ENCODE data around the gene SBNO1.
"Not testable (repeated sequence)": the region's sequence is repeated elsewhere in the genome, so short reads cannot be mapped to it uniquely, and the experiment has no call there.

The SBNO1 gene

DNA sequence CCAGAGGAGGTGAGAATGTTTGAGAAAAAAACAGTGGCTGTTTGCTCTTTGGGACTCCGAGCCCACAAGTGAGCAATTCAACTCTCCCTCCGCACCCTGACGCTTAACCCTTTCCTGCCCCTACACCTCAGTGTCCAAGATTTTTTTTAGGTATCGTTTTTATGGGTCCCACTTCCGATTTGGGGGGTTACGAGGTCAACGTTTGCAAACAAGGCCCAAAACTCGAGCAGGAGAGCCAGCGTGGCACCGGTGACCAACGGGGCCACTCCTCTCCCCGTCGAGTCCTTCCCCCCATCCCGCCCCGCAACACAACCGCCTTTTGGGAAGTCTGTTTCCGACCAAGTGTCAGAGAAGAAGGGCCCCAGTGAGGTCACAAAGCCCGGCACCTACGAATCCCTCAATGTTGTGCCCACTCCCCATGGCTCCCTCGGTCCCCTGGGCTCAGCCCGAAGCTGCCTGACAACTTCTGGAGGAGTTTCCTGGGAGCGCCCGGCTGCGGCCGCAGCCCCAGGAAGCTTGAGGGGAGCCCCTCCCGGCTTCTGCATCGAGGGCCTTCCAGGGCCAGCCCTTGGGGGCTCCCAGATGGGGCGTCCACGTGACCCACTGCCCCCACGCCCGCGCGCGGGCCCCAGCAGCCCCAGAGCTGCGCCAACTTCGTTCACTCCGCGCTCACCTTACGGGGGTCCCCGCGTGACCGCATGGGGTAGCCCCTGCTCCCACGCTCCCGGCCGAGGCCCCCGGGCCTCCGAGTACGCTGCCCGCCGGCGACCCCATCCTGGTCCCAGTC is 94.2 kb downstream of the SBNO1 start:
- no peak for DNase-seq (ENCODE audit: low read depth in 2 of 2)

DNA sequence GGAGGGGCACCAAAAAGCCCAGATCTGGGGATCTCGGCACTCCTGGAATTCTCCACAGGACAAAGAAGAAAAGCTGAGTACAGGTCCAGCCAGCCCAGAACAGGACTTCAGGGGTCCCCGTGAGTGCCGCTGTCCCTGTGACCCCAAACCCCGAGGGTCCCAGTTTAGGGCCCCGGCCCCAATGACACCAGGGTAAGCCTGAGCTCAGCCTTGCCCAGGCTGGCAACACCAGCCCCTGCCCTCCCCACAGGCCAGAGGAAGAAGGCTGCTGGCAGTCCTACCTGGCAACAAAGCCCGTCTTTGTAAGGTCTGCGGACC is 94.8 kb downstream of the SBNO1 start:
- no peak for DNase-seq (ENCODE audit: low read depth in 2 of 2)

DNA sequence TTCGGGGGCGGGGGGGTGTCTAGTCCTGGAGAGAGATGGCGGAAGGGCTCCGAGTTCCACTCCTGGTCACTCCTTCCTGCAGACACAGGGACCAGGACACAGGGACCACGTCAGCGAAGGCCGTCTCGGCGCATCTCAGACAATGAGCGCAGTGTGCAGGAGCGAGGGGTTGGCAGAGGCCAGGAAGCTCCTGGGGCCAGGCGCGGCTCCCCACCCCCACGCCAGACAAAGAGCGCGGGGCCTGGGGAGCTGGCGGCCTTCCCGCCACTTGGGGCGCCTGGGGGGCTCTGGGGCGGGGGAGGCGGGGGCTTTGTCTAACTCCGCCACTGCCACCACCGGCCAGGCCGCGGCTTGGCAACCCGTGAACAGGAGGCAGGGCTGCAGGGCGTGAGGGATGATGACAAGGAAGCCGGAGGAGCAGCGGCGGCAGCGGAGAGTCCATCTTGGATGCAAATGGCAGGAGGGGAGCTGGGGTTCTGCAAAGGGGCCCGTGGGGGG is 95.2 kb downstream of the SBNO1 start:
- DNase-seq (ENCODE audit: low read depth in 2 of 2), result peak in 1 of 2 donors; percentile 31

- no peak for DNase-seq (ENCODE audit: low read depth in 2 of 2)
Observed at GRCh38 chr12:123268850-123269249, 95.8 kb downstream of the SBNO1 start.

GRCh38 chr12:123267991-123268843 is 96.4 kb downstream of the SBNO1 start:
- DNase-seq (ENCODE audit: low read depth in 2 of 2), result no peak

- DNase-seq (ENCODE audit: low read depth in 2 of 2), result no peak
Observed at GRCh38 chr12:123267335-123267920, 97.2 kb downstream of the SBNO1 start.

DNA sequence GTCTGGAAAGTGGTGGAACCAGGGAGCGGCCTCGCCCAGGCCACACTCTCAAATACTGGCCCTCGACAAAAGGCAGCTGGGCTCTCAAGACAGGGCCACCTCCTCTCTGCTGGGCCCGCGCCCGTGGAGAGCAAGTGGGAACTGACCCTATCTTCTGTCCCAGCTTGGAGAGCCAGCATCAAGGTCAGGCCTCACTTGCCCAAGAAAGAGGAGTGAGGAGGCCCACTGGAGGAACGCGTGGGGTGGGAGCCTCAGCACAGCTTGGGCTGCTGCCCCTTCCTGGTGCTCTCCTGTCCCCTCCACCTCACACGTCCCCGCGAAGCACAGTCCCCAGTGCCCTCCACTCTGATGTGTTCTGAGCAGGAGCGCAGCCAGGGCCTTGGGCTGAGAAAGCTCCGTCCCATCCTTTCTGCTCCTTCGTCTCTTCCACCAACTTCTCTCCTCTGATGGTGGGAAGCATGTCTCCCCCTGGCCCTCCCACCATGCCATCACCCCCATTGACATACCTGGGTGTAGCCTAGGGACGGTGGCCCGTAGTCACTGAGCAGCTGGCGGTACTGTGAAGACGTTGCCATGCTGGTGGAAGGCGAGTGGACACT is 97.9 kb downstream of the SBNO1 start:
- no peak for DNase-seq (ENCODE audit: low read depth in 2 of 2)

- DNase-seq (ENCODE audit: low read depth in 2 of 2), result no peak
Observed at GRCh38 chr12:123265851-123266678, 98.6 kb downstream of the SBNO1 start.

DNA sequence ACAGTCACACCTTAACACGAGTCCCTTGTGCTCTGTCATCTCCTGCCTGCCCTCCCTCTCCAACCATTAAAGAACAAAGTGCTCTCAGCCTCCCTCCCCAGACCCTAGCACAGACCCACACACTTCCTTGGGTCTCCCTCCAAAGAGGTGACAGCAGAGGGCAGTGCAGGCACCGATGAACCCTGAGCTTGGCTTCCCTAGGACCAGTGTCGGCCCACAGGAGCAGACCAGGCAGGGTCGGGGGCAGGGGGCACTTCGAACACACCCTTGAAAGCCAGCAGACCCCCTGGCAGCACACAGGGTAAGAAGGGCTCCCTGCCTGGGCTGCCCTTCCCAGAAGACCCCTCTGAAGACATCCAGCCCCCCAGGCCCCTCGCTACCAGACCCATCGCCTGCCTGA is 100.0 kb downstream of the SBNO1 start:
- no peak for DNase-seq (ENCODE audit: low read depth in 2 of 2)

DNA sequence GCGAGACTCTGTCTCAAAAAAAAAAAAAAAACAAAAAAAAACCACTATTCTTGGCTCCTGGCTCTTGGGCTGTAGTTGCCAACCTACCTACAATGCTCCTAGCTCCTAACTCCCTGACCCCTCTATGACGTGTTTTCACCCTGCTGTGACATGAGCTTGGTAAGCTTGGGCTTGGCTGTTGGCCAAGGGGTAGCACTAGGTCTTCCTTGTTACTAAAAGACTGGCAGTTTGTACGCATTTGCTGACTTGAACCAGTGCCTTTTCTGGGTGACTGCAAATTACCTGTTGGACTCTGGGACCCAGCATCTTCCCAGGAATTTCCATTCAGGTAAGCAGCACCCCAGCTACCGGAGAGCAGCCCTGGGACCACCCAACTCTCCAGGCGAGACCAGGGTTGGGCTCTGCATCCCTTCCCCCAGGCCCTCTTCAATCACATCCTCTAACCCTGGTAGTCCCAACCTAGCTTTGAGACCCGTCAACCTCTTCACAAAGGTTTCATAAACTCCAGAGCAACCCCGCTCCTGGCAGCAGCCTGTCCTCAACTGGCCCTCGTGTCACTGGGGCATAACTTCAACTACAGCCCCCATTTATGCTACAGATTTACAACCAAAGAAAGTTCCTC is 101.3 kb downstream of the SBNO1 start:
- no peak for DNase-seq (ENCODE audit: low read depth in 2 of 2)

DNA sequence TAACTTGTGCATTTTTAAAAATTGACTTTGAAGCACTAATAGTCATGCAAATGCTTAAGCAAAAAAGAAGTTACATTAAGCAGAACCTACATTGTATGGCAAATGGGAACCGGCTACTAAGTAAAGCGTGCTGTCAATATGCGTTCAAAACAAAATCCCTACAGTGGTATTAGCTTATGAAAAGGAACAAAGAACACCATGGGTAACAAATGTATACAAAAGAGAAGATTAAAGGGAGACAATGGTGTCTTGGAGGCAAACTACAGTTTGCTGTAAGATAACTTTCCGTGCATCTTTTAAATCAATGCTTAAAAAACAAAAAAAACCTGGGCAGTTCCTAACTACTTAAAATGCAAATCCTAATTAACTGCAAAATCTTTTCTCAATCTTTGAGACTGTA is 103.5 kb downstream of the SBNO1 start:
- DNase-seq (ENCODE audit: low read depth in 2 of 2), result no peak

DNA sequence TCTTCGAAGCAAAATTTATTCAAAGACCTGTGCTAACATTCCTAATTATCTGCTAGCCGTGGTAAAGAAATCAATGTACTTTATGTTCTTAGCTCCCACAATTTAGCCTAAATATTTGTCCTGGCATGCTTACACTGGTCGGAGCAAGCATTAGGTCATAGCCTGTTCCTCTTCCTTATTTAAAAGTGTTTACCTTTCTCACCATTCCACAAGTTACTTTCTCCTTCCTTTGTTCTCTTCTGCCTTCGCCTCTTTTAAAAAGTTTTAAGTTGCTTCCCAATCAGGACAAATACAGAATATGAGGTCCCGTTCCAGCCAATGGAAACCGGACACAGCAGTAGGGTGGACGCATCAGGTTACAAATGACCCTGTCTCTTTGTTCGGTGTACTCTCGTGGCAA is 104.6 kb downstream of the SBNO1 start:
- DNase-seq (ENCODE audit: low read depth in 2 of 2), result no peak

GRCh38 chr12:123258593-123258992 is 106.1 kb downstream of the SBNO1 start:
- no peak for DNase-seq (ENCODE audit: low read depth in 2 of 2)

DNA sequence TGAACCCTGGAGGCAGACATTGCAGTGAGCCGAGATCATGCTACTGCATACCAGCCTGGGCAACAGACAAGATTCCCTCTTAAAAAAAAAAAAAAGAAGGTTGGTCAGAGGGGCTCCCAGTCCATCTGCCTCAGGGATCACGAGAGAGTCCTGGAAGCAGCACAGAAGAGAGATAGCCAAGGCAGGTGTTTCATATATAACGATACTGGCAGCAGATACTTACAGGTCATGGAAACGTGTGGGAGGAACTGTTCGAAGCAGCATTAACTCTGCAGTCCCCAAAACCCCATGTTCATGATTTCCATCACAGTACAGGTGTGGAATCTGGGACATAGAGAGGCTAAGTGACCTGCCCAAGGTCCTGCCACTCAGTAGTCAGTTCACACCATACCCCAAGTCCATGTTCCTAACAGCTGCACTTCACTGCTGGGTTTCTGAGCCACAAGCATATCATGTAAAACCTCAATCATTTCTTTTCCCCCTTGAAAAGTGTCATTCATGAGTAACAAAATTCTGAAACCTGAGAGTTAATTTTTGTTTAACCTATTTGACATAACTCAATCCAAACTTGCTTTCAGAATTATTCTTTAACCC is 109.7 kb downstream of the SBNO1 start:
- DNase-seq (ENCODE audit: low read depth in 2 of 2), result no peak

DNA sequence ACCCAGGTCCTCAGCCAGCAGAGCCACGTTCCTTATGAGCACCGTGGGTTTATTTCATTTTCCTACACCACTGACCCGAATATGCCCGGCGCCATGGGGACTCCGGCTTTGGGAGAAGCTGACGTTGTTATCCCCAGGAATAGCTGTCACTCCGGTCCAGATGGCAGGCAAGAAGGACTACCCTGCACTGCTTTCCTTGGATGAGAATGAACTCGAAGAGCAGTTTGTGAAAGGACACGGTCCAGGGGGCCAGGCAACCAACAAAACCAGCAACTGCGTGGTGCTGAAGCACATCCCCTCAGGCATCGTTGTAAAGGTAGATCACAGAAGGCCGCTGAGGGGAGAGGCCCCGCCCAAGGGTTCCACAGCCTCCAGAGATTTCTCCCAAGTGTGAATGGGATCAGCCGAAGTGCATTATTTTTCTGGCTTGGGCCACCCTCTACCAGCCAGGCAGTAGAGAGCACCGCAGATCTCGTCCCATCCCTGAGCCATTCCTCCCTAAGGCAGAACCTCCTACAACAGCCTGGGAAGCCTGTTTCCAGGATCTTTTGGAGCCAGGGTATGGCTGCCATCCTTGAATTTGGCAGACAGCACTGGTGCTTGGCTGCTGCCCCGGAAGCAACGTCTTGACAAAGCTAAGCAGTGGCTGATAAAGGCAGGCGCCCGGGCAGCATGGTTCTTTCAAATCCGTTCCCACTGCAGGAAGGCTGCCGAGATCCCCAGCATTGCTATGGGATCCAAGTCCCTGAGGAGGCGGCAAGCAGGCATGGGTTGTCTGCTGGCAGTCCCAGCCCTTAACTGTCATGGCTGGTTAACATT is 110.8 kb downstream of the SBNO1 start:
- DNase-seq (ENCODE audit: low read depth in 2 of 2), result no peak

- not testable (repeated sequence) for DNase-seq (ENCODE audit: low read depth in 2 of 2)
Observed at GRCh38 chr12:123252365-123252764, 112.3 kb downstream of the SBNO1 start.

DNA sequence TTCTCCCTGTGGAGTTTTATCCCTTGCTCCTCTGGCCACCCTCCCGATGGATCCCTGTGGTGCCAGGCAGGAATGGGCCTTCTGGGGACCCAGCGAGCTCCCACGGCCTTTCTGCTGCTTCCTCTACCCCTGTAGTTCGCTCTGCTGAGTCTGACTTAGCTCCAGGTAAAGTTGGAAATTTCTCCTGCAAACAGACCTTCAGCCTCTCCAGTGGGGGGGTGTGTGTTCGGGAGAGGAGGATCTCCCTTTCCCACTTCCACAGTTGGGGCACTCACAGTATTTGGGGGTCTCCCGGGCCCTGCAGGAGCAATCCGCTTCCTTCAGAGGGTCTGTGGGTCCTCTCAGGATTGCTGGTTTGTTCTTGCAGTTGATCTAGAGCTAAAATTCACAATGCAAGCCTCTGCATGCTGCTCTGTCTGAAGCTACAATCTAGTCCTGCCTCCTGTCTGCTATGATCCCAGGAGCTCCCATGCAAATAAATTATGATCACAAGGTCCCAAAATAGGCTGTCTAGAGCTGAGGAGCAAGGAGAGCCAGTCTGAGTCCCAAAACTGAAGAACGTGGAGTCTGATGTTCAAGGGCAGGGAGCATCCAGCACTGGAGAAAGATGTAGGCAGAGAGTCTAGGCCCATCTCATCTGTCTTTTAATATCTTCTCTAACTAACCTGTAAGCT is 113.1 kb downstream of the SBNO1 start:
- no peak for DNase-seq (ENCODE audit: low read depth in 2 of 2)

- no peak for DNase-seq (ENCODE audit: low read depth in 2 of 2)
Observed at GRCh38 chr12:123250471-123251383, 113.9 kb downstream of the SBNO1 start.
